GM12872 (cell line): ENCODE results near the gene LIN7A.

Experiments
- TF ChIP-seq, protein P1 (sequence below): IDR thresholded peaks from 3 replicates; pipeline ENCODE4 v1.5.1; 2011; ENCODE audit warnings: low read depth, mild to moderate bottlenecking, low read length, moderate library complexity; ENCODE audit not compliant: insufficient read depth

The LIN7A gene

GRCh38 chr12:80860206-80860605 is 77.5 kb downstream of the LIN7A start:
- TF ChIP-seq, protein P1, sequence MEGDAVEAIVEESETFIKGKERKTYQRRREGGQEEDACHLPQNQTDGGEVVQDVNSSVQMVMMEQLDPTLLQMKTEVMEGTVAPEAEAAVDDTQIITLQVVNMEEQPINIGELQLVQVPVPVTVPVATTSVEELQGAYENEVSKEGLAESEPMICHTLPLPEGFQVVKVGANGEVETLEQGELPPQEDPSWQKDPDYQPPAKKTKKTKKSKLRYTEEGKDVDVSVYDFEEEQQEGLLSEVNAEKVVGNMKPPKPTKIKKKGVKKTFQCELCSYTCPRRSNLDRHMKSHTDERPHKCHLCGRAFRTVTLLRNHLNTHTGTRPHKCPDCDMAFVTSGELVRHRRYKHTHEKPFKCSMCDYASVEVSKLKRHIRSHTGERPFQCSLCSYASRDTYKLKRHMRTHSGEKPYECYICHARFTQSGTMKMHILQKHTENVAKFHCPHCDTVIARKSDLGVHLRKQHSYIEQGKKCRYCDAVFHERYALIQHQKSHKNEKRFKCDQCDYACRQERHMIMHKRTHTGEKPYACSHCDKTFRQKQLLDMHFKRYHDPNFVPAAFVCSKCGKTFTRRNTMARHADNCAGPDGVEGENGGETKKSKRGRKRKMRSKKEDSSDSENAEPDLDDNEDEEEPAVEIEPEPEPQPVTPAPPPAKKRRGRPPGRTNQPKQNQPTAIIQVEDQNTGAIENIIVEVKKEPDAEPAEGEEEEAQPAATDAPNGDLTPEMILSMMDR: no peak

- TF ChIP-seq, protein P1: no peak
Measured at GRCh38 chr12:80858356-80858755, 79.4 kb downstream of the LIN7A start.

GRCh38 chr12:80857311-80857710 is 80.4 kb downstream of the LIN7A start:
- TF ChIP-seq, protein P1: no peak

DNA sequence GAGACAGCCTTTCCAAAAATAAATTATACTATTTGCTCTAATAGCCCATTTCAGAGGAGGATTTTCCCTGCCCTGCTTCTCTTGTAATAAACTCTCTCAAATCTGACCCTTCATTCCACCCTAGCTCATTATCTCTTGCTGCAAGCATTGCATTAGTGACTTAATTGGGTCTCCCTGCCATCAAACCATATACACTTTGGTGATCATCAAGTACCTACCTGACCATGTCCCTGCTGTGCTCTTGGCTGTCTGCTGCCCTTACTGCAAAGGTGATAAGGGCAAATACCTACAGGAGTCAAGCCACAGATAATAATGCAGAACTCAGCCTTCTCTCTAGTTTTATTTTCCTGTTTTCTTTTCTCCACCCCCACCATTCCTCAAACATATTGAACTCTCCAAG is 88.4 kb downstream of the LIN7A start:
- TF ChIP-seq, protein P1: no peak

DNA sequence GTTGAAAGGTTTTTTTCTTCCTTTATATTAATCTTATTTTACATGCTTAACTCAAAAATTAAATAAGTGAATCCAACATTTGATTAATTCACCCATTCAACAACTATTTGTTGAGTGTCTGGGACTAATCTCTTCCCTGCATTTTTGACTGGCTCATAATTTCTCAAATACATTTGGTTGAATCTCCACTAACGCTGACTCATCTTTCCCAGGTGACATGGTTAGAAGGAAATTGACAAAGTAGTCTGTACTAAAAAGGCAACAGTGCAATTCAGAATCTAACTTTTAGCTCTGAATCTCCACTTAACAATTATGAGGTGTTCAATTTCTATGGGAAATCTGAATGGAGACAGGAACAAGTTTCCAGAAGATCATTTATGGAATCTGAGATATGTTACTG is 88.9 kb downstream of the LIN7A start:
- TF ChIP-seq, protein P1: no peak

- TF ChIP-seq, protein P1: no peak
Measured at GRCh38 chr12:80847575-80847974, 90.2 kb downstream of the LIN7A start.

- TF ChIP-seq, protein P1: no peak
Measured at GRCh38 chr12:80846952-80847351, 90.8 kb downstream of the LIN7A start.

GRCh38 chr12:80845639-80846038 is 92.1 kb downstream of the LIN7A start:
- TF ChIP-seq, protein P1: no peak
